HCT116 (cell line): Measurements from ENCODE around the gene ID3. TPM values are rescaled to one million over a fixed set of nuclear protein-coding genes. Genes with fewer than 3 reads are reported as not detected.

Source experiments
- ATAC-seq: fragments of 200-7000 bp; cut with Tn5 transposase; 2 replicates; pipeline ENCODE4 v1.9.1; 2020; ENCODE audit warnings: mild to moderate bottlenecking, moderate library complexity
- BruUV-seq: library from RNA; stranded (reverse); fragments of 400-500 nt; replicated peaks from 2 replicates; lab custom pipeline; 2021; lab: Mats Ljungman, UMichigan
- CTCF ChIA-PET: fragments of 300-600 bp; sonication (Branson Sonifier 250); formaldehyde crosslinking; loops from one replicate; lab custom pipeline; 2021; ENCODE audit warnings: antibody characterized with exemption; lab: Charles Lee
- POLR2A ChIA-PET: fragments of 300-600, 350-600 bp; sonication (Branson Sonifier 250); formaldehyde crosslinking; loops from one replicate; lab custom pipeline; 2021; ENCODE audit warnings: antibody characterized with exemption; lab: Charles Lee
- RAD21 ChIA-PET, 2 experiments: fragments of 300-600 bp; sonication (Branson Sonifier 250); formaldehyde crosslinking; loops; one replicate each; lab custom pipeline; 2023; ENCODE audit warnings: low total read pairs in 2 of 2; ENCODE audit not compliant: uncharacterized antibody in 2 of 2, unreplicated experiment in 2 of 2, low non-redundant PET in 1 of 2; lab: Charles Lee
- DNase-seq: peaks from one replicate; pipeline ENCODE4 v3.0.0-alpha.2; 2010; ENCODE audit warnings: low read depth, low spot score
- H2AFZ ChIP-seq: fragments of 200-600 bp; shearing (Covaris generic), sonication (generic); 2 replicates; pipeline ENCODE4 v1.6.1; 2017; ENCODE audit warnings: low read depth, mixed run types, mixed read lengths, antibody characterized with exemption, low read length; ENCODE audit not compliant: poor library complexity, severe bottlenecking
- H3K27ac ChIP-seq: 2 replicates; pipeline ENCODE4 v1.5.1; 2012; ENCODE audit warnings: low read depth, low read length
- H3K27me3 ChIP-seq: fragments of 200-600 bp; sonication (generic); 2 replicates; pipeline ENCODE4 v1.6.1; 2016; ENCODE audit warnings: mixed run types, low read length, mixed read lengths; ENCODE audit not compliant: insufficient read depth
- H3K36me3 ChIP-seq, 2 experiments: fragments of 200-500 bp in 1 of 2; fragments of 200-600 bp in 1 of 2; sonication (Bioruptor generic) in 1 of 2; sonication (generic) in 1 of 2; 2 replicates each; pipeline versions ENCODE4 v1.5.1 to v1.6.1; 2014 to 2016; ENCODE audit warnings: low read length in 2 of 2, inconsistent platforms in 1 of 2, mixed read lengths in 1 of 2, mixed run types in 1 of 2; ENCODE audit not compliant: insufficient read depth in 2 of 2, control insufficient read depth in 1 of 2
- H3K4me1 ChIP-seq, 2 experiments: fragments of 200-600 bp in 1 of 2; sonication (generic) in 1 of 2; 2 replicates each; pipeline versions ENCODE4 v1.5.1 to v1.6.1; 2012 to 2017; ENCODE audit warnings: low read length in 2 of 2, inconsistent platforms in 1 of 2, mild to moderate bottlenecking in 1 of 2, mixed read lengths in 1 of 2, mixed run types in 1 of 2, moderate library complexity in 1 of 2; ENCODE audit not compliant: insufficient read depth in 2 of 2, control insufficient read depth in 1 of 2
- H3K4me2 ChIP-seq: fragments of 200-600 bp; sonication (generic); 2 replicates; pipeline ENCODE4 v1.6.1; 2017; ENCODE audit warnings: mixed run types, low read length, mixed read lengths
- H3K4me3 ChIP-seq, 2 experiments: fragments of 200-600 bp in 1 of 2; sonication (generic) in 1 of 2; replicated peaks in 1 of 2; 2 replicates each; pipeline ENCODE4 v1.5.1; 2011 to 2016; ENCODE audit warnings: low read length in 2 of 2, control low read depth in 1 of 2, low read depth in 1 of 2, mild to moderate bottlenecking in 1 of 2, mixed read lengths in 1 of 2, mixed run types in 1 of 2
- H3K79me2 ChIP-seq: fragments of 200-600 bp; sonication (generic); 2 replicates; pipeline ENCODE4 v1.6.1; 2017; ENCODE audit warnings: mild to moderate bottlenecking, mixed run types, low read length, moderate library complexity, mixed read lengths; ENCODE audit not compliant: insufficient read depth
- H3K9ac ChIP-seq: fragments of 200-600 bp; sonication (generic); 2 replicates; pipeline ENCODE4 v1.6.1; 2016; ENCODE audit warnings: low read length, mixed read lengths
- H3K9me2 ChIP-seq: fragments of 200-600 bp; sonication (generic), shearing (Covaris generic); 2 replicates; pipeline ENCODE4 v1.6.1; 2017; ENCODE audit warnings: mixed run types, mild to moderate bottlenecking, moderate library complexity; ENCODE audit not compliant: insufficient read depth
- H3K9me3 ChIP-seq, 2 experiments: fragments of 200-500 bp in 1 of 2; fragments of 200-600 bp in 1 of 2; sonication (Bioruptor generic) in 1 of 2; sonication (generic) in 1 of 2; 2 replicates each; pipeline ENCODE4 v1.6.1; 2014 to 2017; ENCODE audit warnings: low read length in 2 of 2, mixed read lengths in 2 of 2, inconsistent platforms in 1 of 2, low read depth in 1 of 2, mild to moderate bottlenecking in 1 of 2, mixed run types in 1 of 2, moderate library complexity in 1 of 2; ENCODE audit not compliant: control insufficient read depth in 1 of 2, insufficient read depth in 1 of 2
- H4K20me1 ChIP-seq: fragments of 200-600 bp; sonication (generic), shearing (Covaris generic); 2 replicates; pipeline ENCODE4 v1.6.1; 2017; ENCODE audit warnings: mixed run types, mild to moderate bottlenecking, moderate library complexity; ENCODE audit not compliant: insufficient read depth
- ATF3 ChIP-seq: IDR thresholded peaks from 2 replicates; pipeline ENCODE4 v1.6.1; 2012
- CTCF ChIP-seq, 3 experiments: fragments of 200-600 bp in 1 of 3; sonication (generic) in 1 of 3; IDR thresholded peaks in 2 of 3; conservative IDR thresholded peaks in 1 of 3; 2 replicates each; pipeline ENCODE4 v1.5.1; 2012 to 2017; ENCODE audit warnings: low read depth in 2 of 3, low read length in 2 of 3, antibody characterized with exemption in 1 of 3, borderline replicate concordance in 1 of 3, control low read depth in 1 of 3, mild to moderate bottlenecking in 1 of 3, mixed read lengths in 1 of 3, mixed run types in 1 of 3, moderate library complexity in 1 of 3; ENCODE audit not compliant: insufficient read depth in 1 of 3
- FOSL1 ChIP-seq: IDR thresholded peaks from 2 replicates; pipeline ENCODE4 v1.6.1; 2012; ENCODE audit warnings: low read depth
- SRF ChIP-seq: IDR thresholded peaks from 2 replicates; pipeline ENCODE4 v1.6.1; 2012; ENCODE audit warnings: low read depth
- ZBTB33 ChIP-seq: IDR thresholded peaks from 2 replicates; pipeline ENCODE4 v1.6.1; 2011; ENCODE audit warnings: mild to moderate bottlenecking, low read length, moderate library complexity; ENCODE audit not compliant: insufficient replicate concordance; ENCODE audit errors: extremely low read depth
- ZFX ChIP-seq: fragments of 450-650 bp; IDR thresholded peaks from 2 replicates; pipeline ENCODE4 v1.6.1; 2017
- intact Hi-C: fragments of 100-400 bp; cut with micrococcal nuclease; formaldehyde crosslinking; loops from 2 replicates; pipeline ENCODE4 v1.10.0; 2022
- total RNA-seq: library from RNA; stranded (reverse); gene quantifications from one replicate; pipeline ENCODE4 v1.2.1, GENCODE V29; 2021; ENCODE audit not compliant: unreplicated experiment

ID3 gene
- total RNA-seq, 1 experiment from 2014 or later = 183 TPM

GRCh38 chr1:23598424-23598823 lies 39.1 kb upstream of the ID3 start:
- no peak overlapping the region for H3K27ac ChIP-seq
- no peak for DNase-seq
- H3K4me3 ChIP-seq = no peak overlapping the region
- no TSS peak for BruUV-seq
- no peak overlapping the region for H3K4me2 ChIP-seq
- peaks cover 7 to 16% of the 10 kb centered on the region in 2 experiments; a peak in 3 of 4 replicates for H3K4me1 ChIP-seq
- ChIA-PET CTCF (interaction anchor here (1.3 kb wide), 1 partner anchor 37 kb away, joined by 4 read pairs; no protein-coding TSS in a partner anchor), POLR2A (interaction anchor here (2.0 kb wide), 1 partner anchor 39 kb away, joined by 8 read pairs; the partner anchor contains the start of gene ID3), RAD21 (no interaction called here)
- ATAC-seq = no peak
- no peaks in the 10 kb centered on the region for H4K20me1 ChIP-seq
- no peaks in the 10 kb centered on the region for H3K36me3 ChIP-seq
- H2AFZ ChIP-seq = no peak overlapping the region
- H3K27me3 ChIP-seq = no peaks in the 10 kb centered on the region
- TF ChIP-seq FOSL1 (no peak), ATF3 (no peak), CTCF (IDR thresholded peaks at IDR 0.05 in 2 of 3, conservative IDR thresholded peaks at IDR 0.05 in 1 of 3; ENCODE audit: borderline replicate concordance in 1 of 3, insufficient read depth in 1 of 3, low read depth in 2 of 3, low read length in 2 of 3) (no peak), ZFX (no peak), ZBTB33 (no peak), SRF (no peak)
- TF ChIP-seq, all 23 proteins: peak for 0
- Histone ChIP-seq H3K9ac (no peak overlapping the region), H3K79me2 (no peaks in the 10 kb centered on the region), H3K9me2 (no peaks in the 10 kb centered on the region), H3K9me3 (no peaks in the 10 kb centered on the region)
- intact Hi-C loops = no loop called here
